Thyroid gland (tissue), 4 donors: ENCODE measurements around the gene MAN1B1. TPM values are rescaled to one million over a fixed set of nuclear protein-coding genes. Genes with fewer than 3 reads are reported as not detected.

ENCODE experiments used
- DNase-seq, 2 donors: peaks; one replicate each; pipeline ENCODE4 v3.0.0-alpha.2; 2019
- H3K27ac ChIP-seq, 3 donors: fragments of 200-600 bp; sonication (generic); 1 replicate in 2 of 3; 2 replicates in 1 of 3; pipeline ENCODE4 v1.5.1; 2016 to 2019; ENCODE audit warnings: mild to moderate bottlenecking in 1 of 3, moderate library complexity in 1 of 3
- H3K27me3 ChIP-seq: fragments of 200-600 bp; sonication (generic); one replicate; pipeline ENCODE4 v1.5.1; 2019
- H3K36me3 ChIP-seq, 2 donors: fragments of 200-600 bp; sonication (generic); one replicate each; pipeline ENCODE4 v1.5.1; 2016 to 2019
- H3K4me1 ChIP-seq, 2 donors: fragments of 200-600 bp; sonication (generic); one replicate each; pipeline ENCODE4 v1.5.1; 2017 to 2019
- H3K4me3 ChIP-seq, 3 donors: fragments of 200-600 bp; sonication (generic); replicated peaks in 1 of 3; 1 replicate in 2 of 3; 2 replicates in 1 of 3; pipeline ENCODE4 v1.5.1; 2016; ENCODE audit warnings: mild to moderate bottlenecking in 1 of 3
- H3K9me3 ChIP-seq: fragments of 200-600 bp; sonication (generic); one replicate; pipeline ENCODE4 v1.5.1; 2017
- CTCF ChIP-seq, 6 experiments: fragments of 200-600 bp in 3 of 6; fragments of 450-650 bp in 3 of 6; sonication (generic) in 3 of 6; IDR thresholded peaks; one replicate each; pipeline ENCODE4 v1.5.1; 2016 to 2019; ENCODE audit warnings: antibody characterized with exemption in 6 of 6, mild to moderate bottlenecking in 2 of 6, inconsistent platforms in 1 of 6, moderate library complexity in 1 of 6
- POLR2A ChIP-seq, 2 donors: fragments of 450-650 bp; IDR thresholded peaks; one replicate each; pipeline ENCODE4 v1.6.1; 2017; ENCODE audit warnings: antibody characterized with exemption in 2 of 2, mild to moderate bottlenecking in 2 of 2, moderate library complexity in 1 of 2
- WGBS, 2 donors: methylation state at CpG; one replicate each; pipeline ENCODE4 v1.1.5; 2017; 5-methylcytosine and 5-hydroxymethylcytosine counted together
- intact Hi-C: fragments of 100-400 bp; cut with DNase I; formaldehyde crosslinking; loops from one replicate; pipeline ENCODE4 v1.15.1; 2023
- total RNA-seq, 4 donors: library from RNA; depleted of rRNA; stranded (reverse); fragments of >200 nt; gene quantifications; one replicate each; pipeline ENCODE4 v1.2.3, GENCODE V29; 2016

The MAN1B1 gene
- total RNA-seq = 10 to 100 TPM; 48.2 to 73.8 (median 67.2) TPM

- Histone ChIP-seq H3K4me3 (peak within 1 kb of the TSS; percentile 60 to 84 (median 77)), H3K9me3 (no peaks in the 10 kb centered on the region), H3K4me1 (peaks cover 15 to 23% of the 10 kb centered on the region in 2 donors), H3K27me3 (no peaks in the 10 kb centered on the region), H3K27ac (peak within 1 kb of the TSS; percentile 71 to 93 (median 78)), H3K36me3 (peaks cover 0 to 4% of the 10 kb centered on the region in 2 donors)
- TF ChIP-seq CTCF (IDR thresholded peaks at IDR 0.05) (no peak), POLR2A (IDR thresholded peaks at IDR 0.05) (peak; percentile 60 to 87)
- WGBS, 2 donors = 1% methylated on average over 29 of the region's 101 CpGs; no CpG with 5 or more reads in 1 of the 2 donors
- intact Hi-C loops = no loop called here
- peak; percentile 100 for DNase-seq
These were observed at the start of gene MAN1B1 for GRCh38 chr9:137086531-137087408. Gene MAN1B1 (plus strand): TSS chr9:137086985. CDS start chr9:137087000, 15 bp downstream.

- intact Hi-C loops = loop anchor here (10.0 kb wide), 1 partner anchor 192 kb away; the partner anchor contains the start of genes AJM1 and PHPT1
- DNase-seq = no peak
- Histone ChIP-seq H3K4me1 (peaks cover 10 to 20% of the 10 kb centered on the region in 2 donors), H3K27me3 (no peaks in the 10 kb centered on the region), H3K9me3 (no peaks in the 10 kb centered on the region), H3K4me3 (no peak overlapping the region), H3K36me3 (peaks cover 0 to 8% of the 10 kb centered on the region in 2 donors), H3K27ac (no peak overlapping the region)
- no peak for TF ChIP-seq CTCF (IDR thresholded peaks at IDR 0.05)
- 66 to 79% methylated on average over 8 to 13 of the region's 13 CpGs for WGBS, 2 donors
These were observed 49.8 kb upstream of the MAN1B1 start for GRCh38 chr9:137037035-137037434.

- no peak for DNase-seq
- no peak overlapping the region for H3K27ac ChIP-seq
- peaks cover 0 to 8% of the 10 kb centered on the region in 2 donors for H3K36me3 ChIP-seq
- intact Hi-C loops = loop anchor here (10.0 kb wide), 1 partner anchor 193 kb away; the partner anchor contains the start of genes AJM1 and PHPT1
- H3K4me1 ChIP-seq = peaks cover 10 to 20% of the 10 kb centered on the region in 2 donors
- TF ChIP-seq POLR2A (IDR thresholded peaks at IDR 0.05) = no peak
- TF ChIP-seq CTCF (IDR thresholded peaks at IDR 0.05) = no peak
- no peaks in the 10 kb centered on the region for H3K9me3 ChIP-seq
- no peaks in the 10 kb centered on the region for H3K27me3 ChIP-seq
- no peak overlapping the region for H3K4me3 ChIP-seq
- 93 to 95% methylated on average over 10 of the region's 10 CpGs for WGBS, 2 donors
These were observed 49.3 kb upstream of the MAN1B1 start for GRCh38 chr9:137037483-137037882.

- no peak for DNase-seq
- Histone ChIP-seq H3K27me3 (no peaks in the 10 kb centered on the region), H3K4me1 (peaks cover 10 to 20% of the 10 kb centered on the region in 2 donors), H3K27ac (no peak overlapping the region), H3K36me3 (peaks cover 0 to 8% of the 10 kb centered on the region in 2 donors), H3K9me3 (no peaks in the 10 kb centered on the region), H3K4me3 (no peak overlapping the region)
- WGBS, 2 donors = 87 to 92% methylated on average over 6 to 7 of the region's 9 CpGs
- no peak for TF ChIP-seq POLR2A (IDR thresholded peaks at IDR 0.05)
- TF ChIP-seq CTCF (IDR thresholded peaks at IDR 0.05) = no peak
- intact Hi-C loops = loop anchor here (10.0 kb wide), 1 partner anchor 194 kb away; the partner anchor contains the start of genes AJM1 and PHPT1
These were observed 47.9 kb upstream of the MAN1B1 start for GRCh38 chr9:137038916-137039315.
